C4-2B (cell line): ENCODE results near the gene DXO.

Experiments used
- H3K27ac ChIP-seq: fragments of 450-650 bp; 2 replicates; pipeline ENCODE4 v1.5.1; 2017
- ZFX ChIP-seq: fragments of 450-650 bp; IDR thresholded peaks from 2 replicates; pipeline ENCODE4 v1.6.1; 2017

DXO gene

GRCh38 chr6:31920811-31921210 lies 51.1 kb downstream of the DXO start:
- TF ChIP-seq ZFX, result no peak
- H3K27ac ChIP-seq, result peak overlapping the region; percentile 75
